GM19467 (cell line): ENCODE data around the gene TRIM47.

ENCODE experiments used
- ATAC-seq: cut with Tn5 transposase; IDR thresholded peaks from one replicate; pipeline ENCODE4 v1.9.1; 2021; ENCODE audit warnings: mild to moderate bottlenecking, moderate library complexity; ENCODE audit not compliant: unreplicated experiment

Gene TRIM47

GRCh38 chr17:75878174-75878998 lies at the start of gene TRIM47:
Gene TRIM47 (minus strand): TSS chr17:75878581. CDS start chr17:75878548, 33 bp downstream.
- no peak for ATAC-seq

GRCh38 chr17:75927286-75927922 lies 49.0 kb upstream of the TRIM47 start:
- ATAC-seq = no peak

GRCh38 chr17:75926456-75926855 lies 48.1 kb upstream of the TRIM47 start:
- ATAC-seq = no peak

GRCh38 chr17:75925912-75926311 lies 47.5 kb upstream of the TRIM47 start:
- no peak for ATAC-seq

- ATAC-seq = no peak
These were observed 46.7 kb upstream of the TRIM47 start for GRCh38 chr17:75925103-75925502.

- ATAC-seq = no peak
These were observed 44.8 kb upstream of the TRIM47 start for GRCh38 chr17:75922963-75923874.

GRCh38 chr17:75922173-75922961 lies 44.0 kb upstream of the TRIM47 start:
- ATAC-seq = no peak

- no peak for ATAC-seq
These were observed 43.2 kb upstream of the TRIM47 start for GRCh38 chr17:75921596-75921995.

- no peak for ATAC-seq
These were observed 41.7 kb upstream of the TRIM47 start for GRCh38 chr17:75920045-75920560.

GRCh38 chr17:75919611-75920010 lies 41.2 kb upstream of the TRIM47 start:
- no peak for ATAC-seq

- ATAC-seq = no peak
These were observed 39.6 kb upstream of the TRIM47 start for GRCh38 chr17:75917917-75918445.

- ATAC-seq = no peak
These were observed 38.9 kb upstream of the TRIM47 start for GRCh38 chr17:75917141-75917916.

- no peak for ATAC-seq
These were observed 36.9 kb upstream of the TRIM47 start for GRCh38 chr17:75915268-75915667.

GRCh38 chr17:75914643-75915267 lies 36.4 kb upstream of the TRIM47 start:
- ATAC-seq = no peak

GRCh38 chr17:75913537-75914210 lies 35.3 kb upstream of the TRIM47 start:
- no peak for ATAC-seq

GRCh38 chr17:75910699-75911098 lies 32.3 kb upstream of the TRIM47 start:
- ATAC-seq = no peak

- no peak for ATAC-seq
These were observed 31.5 kb upstream of the TRIM47 start for GRCh38 chr17:75909812-75910274.
